Large intestine (tissue), 3 donors: ENCODE measurements around the gene AQP10. TPM values are rescaled to one million over a fixed set of nuclear protein-coding genes. Genes with fewer than 3 reads are reported as not detected.
"Not testable (repeated sequence)": the region's sequence is repeated elsewhere in the genome, so short reads cannot be mapped to it uniquely, and the experiment has no call there.

Experiments used
- DNase-seq, 2 donors: peaks; one replicate each; pipeline versions ENCODE4 v3.0.0 to v3.0.0-alpha.2; 2013
- H3K27ac ChIP-seq: one replicate; pipeline ENCODE4 v1.5.1; 2013; ENCODE audit warnings: low read length
- H3K27me3 ChIP-seq: 2 replicates; pipeline ENCODE4 v1.6.1; 2013; ENCODE audit warnings: low read length; ENCODE audit not compliant: control insufficient read depth, insufficient read depth
- H3K36me3 ChIP-seq: 2 replicates; pipeline ENCODE4 v1.6.1; 2013; ENCODE audit warnings: low read length; ENCODE audit not compliant: control insufficient read depth, insufficient read depth
- H3K4me1 ChIP-seq: one replicate; pipeline ENCODE4 v1.6.1; 2013; ENCODE audit warnings: low read length; ENCODE audit not compliant: control insufficient read depth, insufficient read depth
- H3K4me3 ChIP-seq: one replicate; pipeline ENCODE4 v1.5.1; 2013; ENCODE audit warnings: low read length
- H3K9me3 ChIP-seq: one replicate; pipeline ENCODE4 v1.6.1; 2013; ENCODE audit warnings: mild to moderate bottlenecking, low read depth, low read length, moderate library complexity; ENCODE audit not compliant: control insufficient read depth
- WGBS: methylation state at CpG from one replicate; pipeline ENCODE4 v1.1.5; 2013; ENCODE audit warnings: low lambda C conversion rate; ENCODE audit not compliant: insufficient coverage; 5-methylcytosine and 5-hydroxymethylcytosine counted together
- polyA plus RNA-seq: library from polyadenylated mRNA; unstranded; fragments of 120-200 nt; gene quantifications from one replicate; pipeline ENCODE4 v1.2.1, GENCODE V29; 2013

Gene AQP10
- polyA plus RNA-seq, 1 donor, result 11.1 TPM

- H3K36me3 ChIP-seq, result peaks cover under 1% of the 10 kb centered on the region
- DNase-seq, result peak; percentile 74 to 81
- H3K27me3 ChIP-seq, result peaks cover 25% of the 10 kb centered on the region
- no peak overlapping the region for H3K4me3 ChIP-seq
- no peaks in the 10 kb centered on the region for H3K9me3 ChIP-seq
- H3K4me1 ChIP-seq, result peaks cover 21% of the 10 kb centered on the region
- 15% methylated on average over 1 of the region's 1 CpG for WGBS
- no peak overlapping the region for H3K27ac ChIP-seq
These were observed 32.6 kb downstream of the AQP10 start for GRCh38 chr1:154353460-154353904.

GRCh38 chr1:154353966-154354365, 33.1 kb downstream of the AQP10 start:
- H3K4me1 ChIP-seq, result peaks cover 21% of the 10 kb centered on the region
- H3K4me3 ChIP-seq, result no peak overlapping the region
- H3K36me3 ChIP-seq, result no peaks in the 10 kb centered on the region
- no peak for DNase-seq
- no peaks in the 10 kb centered on the region for H3K9me3 ChIP-seq
- H3K27me3 ChIP-seq, result peaks cover 25% of the 10 kb centered on the region
- H3K27ac ChIP-seq, result no peak overlapping the region
- WGBS, result 100% methylated on average over 1 of the region's 5 CpGs

GRCh38 chr1:154358519-154358918, 37.6 kb downstream of the AQP10 start:
- H3K4me3 ChIP-seq, result no peak overlapping the region
- H3K27me3 ChIP-seq, result peaks cover 11% of the 10 kb centered on the region
- H3K36me3 ChIP-seq, result no peaks in the 10 kb centered on the region
- WGBS, result no CpG with 5 or more reads among the region's 8 CpGs
- no peaks in the 10 kb centered on the region for H3K9me3 ChIP-seq
- DNase-seq, result no peak
- H3K4me1 ChIP-seq, result peaks cover under 1% of the 10 kb centered on the region
- no peak overlapping the region for H3K27ac ChIP-seq

- Histone ChIP-seq H3K9me3 (no peaks in the 10 kb centered on the region), H3K4me1 (no peaks in the 10 kb centered on the region), H3K4me3 (no peak overlapping the region), H3K36me3 (no peaks in the 10 kb centered on the region), H3K27ac (no peak overlapping the region), H3K27me3 (peaks cover 4% of the 10 kb centered on the region)
- DNase-seq, result no peak
These were observed 39.4 kb downstream of the AQP10 start for GRCh38 chr1:154360288-154360687.

- H3K4me1 ChIP-seq, H3K9me3 ChIP-seq, H3K27me3 ChIP-seq, DNase-seq, H3K36me3 ChIP-seq, H3K27ac ChIP-seq, H3K4me3 ChIP-seq: not testable (repeated sequence)
- WGBS, result no CpG with 5 or more reads among the region's 5 CpGs
These were observed 40.0 kb downstream of the AQP10 start for GRCh38 chr1:154360881-154361280.

- WGBS, result no CpG with 5 or more reads among the region's 3 CpGs
- Histone ChIP-seq H3K4me1 (no peaks in the 10 kb centered on the region), H3K27me3 (peaks cover 1% of the 10 kb centered on the region), H3K27ac (no peak overlapping the region), H3K4me3 (no peak overlapping the region), H3K9me3 (no peaks in the 10 kb centered on the region), H3K36me3 (no peaks in the 10 kb centered on the region)
- no peak for DNase-seq
These were observed 40.5 kb downstream of the AQP10 start for GRCh38 chr1:154361357-154361756.

GRCh38 chr1:154371436-154371835, 50.5 kb downstream of the AQP10 start:
- H3K4me3 ChIP-seq, result no peak overlapping the region
- no peak for DNase-seq
- H3K36me3 ChIP-seq, result no peaks in the 10 kb centered on the region
- no peak overlapping the region for H3K27ac ChIP-seq
- no peaks in the 10 kb centered on the region for H3K9me3 ChIP-seq
- no peaks in the 10 kb centered on the region for H3K4me1 ChIP-seq
- no CpG with 5 or more reads among the region's 6 CpGs for WGBS
- no peaks in the 10 kb centered on the region for H3K27me3 ChIP-seq

GRCh38 chr1:154373777-154374357, 53.0 kb downstream of the AQP10 start:
- WGBS, result 100% methylated on average over 1 of the region's 7 CpGs

More at GRCh38 chr1:154373777-154374357, 53.0 kb downstream of the AQP10 start:
- H3K9me3 ChIP-seq, H3K4me3 ChIP-seq, H3K27me3 ChIP-seq, DNase-seq, H3K36me3 ChIP-seq, H3K4me1 ChIP-seq, H3K27ac ChIP-seq: not testable (repeated sequence)

Other genes starting within 250 kb of the AQP10 start
- 0.03 TPM for gene NUP210L, start 166.0 kb upstream of the AQP10 start, polyA plus RNA-seq
- gene TPM3, start 129.0 kb upstream of the AQP10 start, polyA plus RNA-seq, result 303 TPM
- gene CFAP141, start 114.8 kb upstream of the AQP10 start, polyA plus RNA-seq, result not detected
- 143 TPM for gene UBAP2L, start 100.1 kb upstream of the AQP10 start, polyA plus RNA-seq
- 63.2 TPM for gene HAX1, start 48.5 kb upstream of the AQP10 start, polyA plus RNA-seq
- 10.9 TPM for gene ATP8B2, start 4.4 kb downstream of the AQP10 start, polyA plus RNA-seq
- 4.1 TPM for gene IL6R, start 84.2 kb downstream of the AQP10 start, polyA plus RNA-seq
- 1.8 TPM for gene TDRD10, start 181.1 kb downstream of the AQP10 start, polyA plus RNA-seq
- 6.1 TPM for gene SHE, start 181.3 kb downstream of the AQP10 start, polyA plus RNA-seq
- gene UBE2Q1, start 237.6 kb downstream of the AQP10 start, polyA plus RNA-seq, result 69.9 TPM
- 1.7 TPM for gene CHRNB2, start 246.7 kb downstream of the AQP10 start, polyA plus RNA-seq